HG03469 (cell line): Measurements from ENCODE around the gene CCL16.
"Not testable (repeated sequence)": the region's sequence is repeated elsewhere in the genome, so short reads cannot be mapped to it uniquely, and the experiment has no call there.

ENCODE experiments used
- ATAC-seq: cut with Tn5 transposase; IDR thresholded peaks from one replicate; pipeline ENCODE4 v1.9.1; 2021; ENCODE audit warnings: mild to moderate bottlenecking, moderate library complexity, moderate number of reproducible peaks; ENCODE audit not compliant: unreplicated experiment

The CCL16 gene, protein sequence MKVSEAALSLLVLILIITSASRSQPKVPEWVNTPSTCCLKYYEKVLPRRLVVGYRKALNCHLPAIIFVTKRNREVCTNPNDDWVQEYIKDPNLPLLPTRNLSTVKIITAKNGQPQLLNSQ

DNA sequence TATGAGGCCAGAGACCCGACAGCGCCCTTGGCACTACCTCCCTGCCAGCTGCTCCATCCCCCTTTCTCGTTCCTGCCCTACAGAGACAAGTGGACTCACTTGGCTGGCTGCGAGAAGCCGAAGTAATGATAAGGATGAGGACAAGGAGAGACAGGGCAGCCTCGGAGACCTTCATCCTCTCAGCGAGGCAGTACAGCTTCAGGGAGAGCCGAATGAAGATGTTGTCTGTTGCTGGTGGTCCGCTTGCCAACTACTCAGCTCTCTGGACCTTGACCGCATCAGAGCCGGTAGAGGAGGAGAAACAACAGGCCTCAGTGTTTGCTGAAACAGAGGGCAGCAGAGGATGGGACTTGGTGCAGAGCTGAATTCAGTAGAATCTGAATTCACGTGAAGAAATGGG is at the start of gene CCL16:
TSS of gene CCL16 (minus strand) at position 252 of the 400 bp plus-strand sequence. CDS start at position 175, 77 bp downstream.
- ATAC-seq = no peak

DNA sequence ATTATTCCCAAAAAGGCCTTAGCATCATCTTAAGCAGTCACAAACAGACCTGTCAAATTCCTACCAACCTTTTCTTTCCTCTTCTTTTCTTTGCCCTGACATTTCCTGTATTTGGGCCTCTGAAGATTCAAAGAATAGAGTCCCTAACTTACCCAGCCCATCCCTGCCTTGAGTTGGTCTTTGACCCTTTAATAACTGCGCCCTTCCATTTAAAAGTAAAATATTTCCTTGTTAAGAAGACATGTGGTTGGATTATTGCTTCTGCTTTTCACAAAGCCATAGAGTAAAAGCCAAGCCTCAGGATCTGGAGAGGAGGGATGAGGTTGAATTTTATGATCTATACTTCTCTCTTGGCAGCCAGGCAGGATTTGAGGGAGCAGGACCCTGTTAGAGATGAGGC is 49.7 kb upstream of the CCL16 start:
- no peak for ATAC-seq

DNA sequence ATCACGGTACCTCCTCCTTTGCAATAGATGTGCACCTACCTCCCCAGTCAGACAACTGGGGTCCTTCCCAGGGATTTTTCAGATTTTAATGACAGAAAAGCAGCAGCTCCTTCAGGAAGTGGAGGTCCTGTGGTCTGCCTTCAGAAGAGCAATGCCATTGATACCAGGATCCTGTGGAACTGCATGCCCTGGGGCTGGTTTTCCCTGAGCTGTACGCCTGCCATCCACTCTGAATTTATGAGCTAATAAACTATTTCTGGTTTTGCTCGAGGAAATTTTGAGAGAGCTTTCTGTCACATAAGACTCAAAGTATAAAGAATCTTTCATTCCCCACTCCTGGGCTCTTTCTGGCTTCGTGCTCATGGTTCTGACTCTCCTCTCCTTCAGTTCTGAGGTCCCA is 46.5 kb upstream of the CCL16 start:
- no peak for ATAC-seq

DNA sequence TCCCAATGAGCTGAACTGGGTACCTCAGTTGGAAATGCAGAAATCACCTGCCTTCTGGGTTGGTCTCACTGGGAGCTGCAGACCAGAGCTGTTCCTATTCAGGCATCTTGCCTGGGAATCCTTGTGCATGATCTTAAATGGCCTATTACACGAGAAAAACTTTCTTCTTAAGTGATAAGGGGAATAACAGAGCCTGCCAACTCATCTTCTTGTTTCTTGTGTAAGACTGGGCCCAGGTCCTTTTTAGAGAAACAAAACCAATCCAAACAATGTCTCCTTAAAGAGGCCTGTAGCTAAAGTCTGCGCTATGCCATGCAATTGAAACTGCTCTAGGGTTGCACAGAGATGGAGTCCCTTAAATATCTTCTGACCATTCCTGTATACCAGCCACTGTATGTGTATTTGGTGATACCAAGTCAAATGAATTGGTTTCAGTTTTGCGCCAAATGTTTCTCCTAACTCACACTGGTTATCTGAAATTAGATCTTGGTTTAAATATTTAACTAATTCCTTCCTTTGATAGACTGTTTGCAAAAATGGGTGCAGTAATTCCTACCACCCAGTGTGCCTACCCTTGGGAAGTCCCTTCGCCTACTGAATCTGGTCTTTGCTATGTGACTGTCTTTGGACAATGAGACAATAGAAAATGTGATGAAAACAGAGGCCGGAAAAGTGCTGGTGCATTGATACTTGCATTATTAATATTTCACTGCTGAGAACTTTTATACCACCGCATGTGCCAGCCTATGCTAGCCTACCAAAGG is 43.0 kb upstream of the CCL16 start:
- ATAC-seq = no peak

DNA sequence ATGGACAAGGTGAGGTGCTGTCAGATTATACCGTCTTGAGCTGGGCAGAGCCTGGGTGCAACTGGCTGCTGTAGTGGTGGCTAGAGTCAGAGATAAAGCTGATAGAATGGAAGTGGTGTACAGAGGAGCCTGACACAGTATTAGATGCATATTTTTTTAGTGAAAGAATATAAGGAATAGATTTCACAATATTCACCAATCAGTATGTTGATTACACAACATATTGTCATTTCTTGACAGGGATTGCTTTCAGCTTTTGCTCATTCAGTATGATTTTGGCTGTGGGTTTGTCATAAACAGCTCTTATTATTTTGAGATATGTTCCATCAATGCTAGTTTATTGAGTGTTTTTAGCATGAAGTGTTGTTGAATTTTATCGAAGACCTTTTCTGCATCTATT is 38.1 kb upstream of the CCL16 start:
- ATAC-seq = no peak

DNA sequence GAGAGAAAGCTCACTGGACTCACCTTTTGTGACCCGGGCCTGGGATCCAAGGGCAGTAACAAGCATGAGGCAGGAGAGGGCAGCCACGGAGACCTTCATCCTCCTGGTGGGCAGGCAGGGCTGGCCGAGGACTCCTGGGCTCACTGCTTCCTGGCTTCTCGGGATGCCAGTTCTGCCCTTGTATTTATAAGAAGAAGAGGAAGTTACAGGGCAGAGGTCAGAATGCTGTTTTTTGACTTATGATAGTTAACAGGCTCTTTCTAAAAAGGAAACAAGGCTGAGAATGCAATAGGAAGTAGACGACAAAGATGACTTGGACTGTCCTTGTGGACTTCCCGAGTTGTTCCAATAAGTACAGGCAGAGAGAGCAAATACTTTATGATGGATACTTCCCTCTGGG is 36.5 kb upstream of the CCL16 start, which contains the start of gene CCL23:
TSS of gene CCL23 (minus strand) at position 174 of the 400 bp plus-strand sequence. CDS start at position 99, 75 bp downstream.
- ATAC-seq = no peak

DNA sequence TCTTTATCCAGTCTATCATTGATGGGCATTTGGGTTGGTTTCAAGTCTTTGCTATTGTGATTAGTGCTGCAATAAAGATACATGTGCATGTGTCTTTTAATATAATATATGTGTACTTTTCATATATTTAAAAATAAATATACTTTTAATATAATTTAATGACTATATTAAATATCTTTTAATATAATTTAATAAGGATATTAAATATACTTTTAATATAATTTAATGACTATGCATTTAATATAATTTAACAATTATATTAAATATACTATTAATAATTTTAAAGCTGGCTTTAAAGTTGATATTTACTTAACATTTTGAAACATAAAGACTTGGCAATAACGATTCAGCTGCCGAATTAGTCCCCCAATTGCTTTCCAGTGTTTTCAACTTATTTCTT is 35.3 kb upstream of the CCL16 start:
- no peak for ATAC-seq

DNA sequence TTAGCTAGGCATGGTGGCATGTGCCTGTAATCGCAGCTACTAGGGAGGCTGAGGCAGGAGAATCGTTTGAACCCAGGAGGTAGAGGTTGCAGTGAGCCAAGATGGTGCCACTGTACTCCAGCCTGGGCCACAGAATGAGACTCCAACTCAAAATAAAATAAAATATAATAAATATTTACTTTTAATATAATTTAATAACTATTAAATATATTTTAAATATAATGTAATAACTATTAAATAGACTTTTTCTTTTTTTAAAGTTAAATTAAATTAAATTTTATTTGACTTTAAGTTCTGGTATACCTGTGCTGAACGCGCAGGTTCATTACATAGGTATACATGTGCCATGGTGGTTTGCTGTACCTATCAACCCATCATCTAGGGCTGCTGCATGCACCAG is 34.6 kb upstream of the CCL16 start:
- ATAC-seq = not testable (repeated sequence)

DNA sequence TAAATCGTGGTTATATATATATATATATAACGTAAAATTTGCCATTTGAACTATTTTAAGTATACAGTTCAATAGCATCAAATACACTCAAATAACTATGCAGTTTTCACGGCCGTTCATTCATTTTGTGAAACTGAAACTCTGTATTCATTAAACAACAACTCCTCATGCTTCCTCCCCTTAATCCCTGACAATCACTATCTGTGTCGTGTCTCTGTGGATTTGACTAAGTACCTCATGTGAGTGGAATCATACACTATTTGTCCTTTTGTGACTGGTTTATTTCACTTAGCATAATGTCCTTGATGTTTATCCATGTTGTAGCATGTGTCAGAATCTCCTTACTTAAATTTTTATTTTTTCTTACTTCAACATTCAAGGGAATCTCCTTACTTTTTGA is 33.6 kb upstream of the CCL16 start:
- no peak for ATAC-seq

DNA sequence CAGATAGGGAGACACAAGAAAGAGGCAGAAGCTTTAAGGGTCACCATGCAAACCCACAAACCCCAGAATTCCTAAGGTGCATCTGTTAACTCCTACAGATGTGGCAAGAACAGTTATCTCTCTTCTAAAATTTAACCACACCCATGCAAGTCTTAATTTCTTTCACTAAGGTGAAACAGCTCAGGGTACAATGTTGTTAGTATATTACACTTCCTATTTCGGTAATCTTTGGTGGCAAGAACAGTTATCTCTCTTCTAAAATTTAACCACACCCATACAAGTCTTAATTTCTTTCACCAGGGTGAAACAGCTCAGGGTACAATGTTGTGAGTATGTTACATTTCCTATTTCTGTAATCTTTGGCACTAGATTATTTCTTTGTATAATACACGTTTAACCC is 29.9 kb upstream of the CCL16 start:
- no peak for ATAC-seq

DNA sequence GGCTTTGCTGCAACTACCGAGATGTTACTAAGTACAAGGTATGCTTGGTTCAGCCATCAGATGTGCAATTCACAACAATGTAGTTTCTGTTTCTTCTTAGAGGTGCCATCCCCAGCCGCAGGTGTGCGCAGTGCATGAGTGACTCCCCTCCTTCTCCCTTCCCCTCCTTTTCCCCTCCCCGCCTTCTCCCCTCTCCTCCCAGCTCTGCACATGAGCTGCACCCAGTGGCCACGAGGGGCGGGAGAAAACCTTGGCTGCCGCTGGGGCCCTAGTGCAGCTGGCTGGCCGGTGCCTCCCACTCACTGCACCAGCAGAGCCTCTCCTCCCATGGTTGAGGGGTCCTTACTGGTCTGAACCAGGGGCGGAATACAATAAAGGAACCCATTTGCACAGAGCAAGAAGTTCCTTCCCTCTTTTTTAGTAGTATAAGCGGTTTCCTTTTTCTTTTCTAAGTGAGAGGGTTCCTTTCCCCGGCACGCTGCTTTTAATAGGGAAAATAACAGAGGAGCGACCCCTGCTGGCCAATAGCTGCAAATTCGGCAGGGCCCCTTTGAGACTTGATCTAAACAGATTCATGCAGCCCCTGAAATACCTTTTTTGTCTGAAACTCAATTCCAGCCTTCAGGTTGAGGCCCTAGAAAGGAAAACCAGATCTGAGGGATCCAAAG is 27.8 kb upstream of the CCL16 start:
- no peak for ATAC-seq

DNA sequence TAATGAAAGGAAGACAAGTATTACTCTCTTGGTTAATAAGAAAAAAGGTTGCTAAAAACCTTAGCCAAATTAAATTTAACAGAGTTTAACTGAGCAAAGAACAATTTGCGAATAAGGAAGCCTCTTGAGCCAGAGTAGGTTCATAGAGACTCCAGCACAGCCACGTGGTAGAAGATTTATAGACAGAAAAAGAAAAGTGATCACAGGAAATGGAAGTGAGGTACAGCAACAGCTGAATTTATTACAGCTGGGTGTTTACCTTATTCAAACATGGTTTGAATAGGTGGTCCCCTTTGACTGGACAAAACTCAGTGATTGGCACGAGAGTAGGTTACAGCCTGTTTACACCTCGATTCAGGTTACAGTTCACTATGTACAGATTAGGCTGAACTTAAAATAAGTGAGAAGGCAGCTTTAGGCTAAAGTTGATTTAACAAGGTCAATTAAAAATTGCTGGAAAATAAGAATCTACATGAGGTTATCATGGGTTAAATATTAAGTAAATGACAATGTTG is 23.4 kb upstream of the CCL16 start:
- ATAC-seq = no peak

DNA sequence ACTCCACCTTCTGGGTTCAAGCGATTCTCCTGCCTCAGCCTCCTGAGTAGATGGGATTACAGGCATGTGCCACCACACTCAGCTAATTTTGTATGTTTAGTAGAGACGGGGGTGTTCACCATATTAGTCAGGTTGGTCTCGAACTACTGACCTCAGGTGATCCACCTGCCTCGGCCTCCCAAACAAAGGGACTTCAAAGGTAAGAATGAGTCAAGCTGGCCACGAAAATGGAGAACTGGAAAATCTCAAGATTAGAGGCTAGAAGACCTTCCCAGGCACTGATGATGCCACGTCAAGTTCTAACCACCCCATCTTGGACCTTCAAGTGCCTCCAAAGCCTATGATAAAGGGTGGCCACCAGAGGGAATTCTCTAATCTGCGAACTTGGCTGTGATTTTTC is 21.3 kb upstream of the CCL16 start:
- no peak for ATAC-seq

DNA sequence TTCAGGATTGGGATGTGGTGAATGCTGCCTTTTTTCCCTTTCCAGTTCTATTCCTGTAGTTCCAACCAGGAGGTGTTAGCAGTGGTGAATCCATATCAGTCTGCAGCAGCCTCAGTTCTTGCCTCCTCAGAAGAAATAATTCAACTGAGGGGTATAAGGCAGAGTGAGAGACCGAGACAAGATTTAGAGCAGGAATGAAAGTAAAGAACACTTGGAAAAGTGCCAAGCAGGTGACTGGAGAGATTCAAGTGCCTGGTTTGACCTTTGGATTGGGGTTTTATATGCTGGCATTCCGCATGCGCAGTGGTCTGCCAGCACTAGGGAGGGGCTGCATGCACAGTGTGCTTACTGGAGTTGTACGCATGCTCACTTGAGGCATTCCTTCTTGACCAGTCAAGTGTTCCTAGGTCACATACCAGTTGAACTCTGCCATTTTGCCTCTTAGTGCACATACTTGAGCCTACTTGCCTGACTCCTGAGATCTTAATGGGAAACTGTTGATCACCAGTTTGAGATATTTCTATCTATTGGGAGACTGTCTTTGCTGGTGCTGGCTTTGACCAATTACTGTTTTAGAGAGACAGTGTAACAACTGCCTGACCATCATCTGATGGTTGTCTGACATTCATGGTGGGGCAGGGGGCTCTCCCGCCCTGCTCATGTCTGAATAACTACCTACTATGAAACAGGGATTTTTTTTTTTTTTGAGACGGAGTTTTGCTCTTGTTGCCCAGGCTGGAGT is 20.7 kb upstream of the CCL16 start:
- no peak for ATAC-seq

DNA sequence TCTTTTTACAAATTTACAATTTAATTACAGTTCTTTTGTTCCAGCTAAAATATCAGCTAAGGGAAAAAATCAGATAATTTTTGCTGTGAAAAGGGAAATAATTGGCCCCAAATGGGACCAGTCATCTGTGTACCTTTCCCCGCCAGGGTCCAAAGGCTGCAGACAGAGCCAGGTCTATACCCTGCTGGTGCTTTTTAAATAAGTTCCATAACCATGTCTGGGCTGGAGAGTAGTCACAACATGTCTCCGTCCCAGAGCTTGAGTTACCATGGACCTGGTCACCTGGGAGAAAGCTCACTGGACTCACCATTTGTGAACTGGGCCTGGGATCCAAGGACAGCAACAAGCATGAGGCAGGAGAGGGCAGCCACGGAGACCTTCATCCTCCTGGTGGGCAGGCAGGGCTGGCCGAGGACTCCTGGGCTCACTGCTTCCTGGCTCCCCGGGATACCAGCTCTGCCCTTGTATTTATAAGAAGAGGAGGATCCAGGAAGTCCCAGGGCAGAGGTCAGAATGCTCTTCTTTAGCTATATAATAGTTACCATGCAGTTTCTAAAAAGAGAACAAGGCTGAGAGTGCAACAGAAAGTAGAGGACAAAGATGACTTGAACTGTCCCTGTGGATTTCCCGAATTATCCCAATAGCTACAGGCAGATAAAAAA is 19.9 kb upstream of the CCL16 start, which contains the start of gene CCL15:
TSS of gene CCL15 (minus strand) at position 444 of the 662 bp plus-strand sequence. CDS start at position 383, 61 bp downstream.
- no peak for ATAC-seq

DNA sequence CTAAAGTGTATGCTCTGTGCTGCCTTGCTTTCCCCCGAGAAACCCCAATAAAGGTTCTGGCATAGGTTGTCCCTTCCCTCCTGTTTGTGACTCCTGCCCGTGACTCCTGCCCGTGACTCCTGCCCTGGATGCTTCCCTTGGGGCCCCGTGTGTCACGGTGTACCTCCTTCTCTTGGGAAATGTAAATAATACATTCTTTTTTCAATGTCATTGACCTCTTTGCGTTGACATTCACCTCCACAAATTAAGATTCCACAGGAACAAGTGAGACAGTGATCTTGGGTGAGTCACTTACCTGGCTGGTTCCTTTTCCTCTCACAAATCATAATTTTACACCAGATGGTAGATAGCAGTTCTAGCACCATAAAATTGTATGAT is 19.4 kb upstream of the CCL16 start:
- no peak for ATAC-seq

DNA sequence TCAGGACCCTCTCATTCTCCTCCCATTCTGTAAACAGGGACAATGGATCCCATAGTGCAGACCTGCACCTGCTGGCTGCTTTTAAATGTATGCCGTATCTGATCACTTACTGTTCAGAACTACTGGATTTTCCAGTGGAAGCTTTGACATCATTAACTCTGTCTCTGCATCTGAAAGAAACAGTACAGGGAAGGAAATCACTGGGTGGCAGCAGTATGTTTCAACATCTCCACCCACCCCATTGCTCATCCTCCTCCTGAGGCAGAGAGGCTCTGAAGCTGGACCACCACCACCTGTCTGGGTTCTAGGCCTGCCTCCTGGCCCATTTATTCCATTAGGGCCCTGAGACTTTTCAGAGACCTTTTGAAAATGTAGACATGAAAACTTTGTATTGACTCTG is 17.5 kb upstream of the CCL16 start:
- ATAC-seq = no peak

DNA sequence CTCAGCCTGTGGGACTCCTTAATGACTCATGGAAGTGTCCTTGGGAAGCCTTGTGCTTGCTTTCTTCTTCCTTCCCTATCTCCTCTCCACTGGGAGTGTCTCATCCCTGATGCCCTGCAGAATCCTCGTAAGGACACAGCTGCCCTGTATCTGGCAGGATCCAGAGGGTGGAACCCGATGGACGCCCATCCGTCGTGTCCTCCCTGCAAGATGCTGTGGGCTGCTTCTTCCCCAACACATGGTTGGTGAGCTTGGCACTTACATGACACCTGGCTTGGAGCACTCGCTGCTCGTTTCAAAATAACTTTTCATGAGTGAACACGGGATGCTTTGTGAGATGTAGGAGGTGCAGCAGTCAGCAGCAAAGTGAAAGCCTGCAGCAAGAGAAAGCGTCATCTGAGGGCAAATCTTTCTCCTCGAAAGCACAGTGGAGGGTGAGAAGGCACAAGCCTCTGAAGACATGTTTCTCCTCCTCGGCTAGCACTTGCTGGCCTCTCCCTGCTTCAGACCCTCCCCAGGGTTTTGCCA is 16.8 kb upstream of the CCL16 start:
- no peak for ATAC-seq

DNA sequence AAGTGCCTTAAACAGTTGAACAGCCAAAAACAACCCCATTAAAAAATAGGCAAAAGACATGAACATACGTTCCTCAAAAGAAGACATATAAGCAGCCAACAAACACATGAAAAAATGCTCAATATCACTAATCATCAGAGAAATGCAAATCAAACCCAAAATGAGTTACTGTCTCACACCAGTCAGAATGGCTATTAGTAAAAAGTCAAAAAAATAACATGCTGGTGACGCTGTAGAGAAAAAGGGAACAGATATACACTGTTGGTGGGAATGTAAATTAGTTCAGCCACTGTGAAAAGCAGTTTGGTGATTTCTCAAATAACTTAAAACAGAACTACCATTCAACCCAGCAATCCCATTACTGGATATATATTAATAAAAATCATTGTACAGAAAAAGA is 14.0 kb upstream of the CCL16 start:
- not testable (repeated sequence) for ATAC-seq

DNA sequence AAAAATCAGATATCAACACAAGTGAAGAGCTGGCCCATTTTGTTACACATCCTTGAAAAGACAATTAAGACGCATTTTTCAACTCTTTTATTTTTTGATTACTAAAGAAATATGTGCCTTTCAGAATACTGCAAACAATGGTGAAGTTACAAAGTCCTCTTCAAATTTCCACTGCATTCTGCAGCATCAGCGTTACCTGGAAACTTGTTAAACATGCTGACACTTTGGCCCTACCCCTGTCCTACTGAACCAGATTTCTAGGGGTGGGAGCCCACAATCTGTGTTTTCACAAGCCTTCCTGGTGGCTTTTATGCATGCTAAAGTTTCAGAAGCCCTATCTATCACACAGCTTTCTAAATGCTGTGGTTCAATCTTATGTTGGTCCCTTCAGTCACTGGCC is 9.8 kb upstream of the CCL16 start:
- no peak for ATAC-seq
